Neural progenitor cell (in vitro differentiated cells): ENCODE results near the gene RUNX1.

Source experiments
- CTCF ChIP-seq: fragments of 200-600 bp; sonication (generic); IDR thresholded peaks from 2 replicates; pipeline ENCODE4 v1.5.1; 2017; ENCODE audit warnings: antibody characterized with exemption, mild to moderate bottlenecking
- EZH2phosphoT487 ChIP-seq: fragments of 200-600 bp; sonication (generic); IDR thresholded peaks from 2 replicates; pipeline ENCODE4 v1.6.1; 2017; ENCODE audit warnings: antibody characterized with exemption

GRCh38 chr21:34807881-34808568 lies 241.1 kb downstream of the RUNX1 start:
- TF ChIP-seq CTCF = no peak
- no peak for TF ChIP-seq EZH2phosphoT487
